Tibial nerve (tissue), 4 donors: ENCODE measurements around the gene OGFR.

ENCODE experiments used
- EP300 ChIP-seq, 2 donors: sonication (generic); formaldehyde crosslinking; IDR thresholded peaks; one replicate each; pipeline ENCODE4 v1.6.1; 2017; ENCODE audit warnings: antibody characterized with exemption in 2 of 2, mild to moderate bottlenecking in 1 of 2
- TF ChIP-seq, protein P1 (sequence below), 5 experiments: fragments of 200-600 bp in 3 of 5; fragments of 450-650 bp in 2 of 5; sonication (generic) in 3 of 5; IDR thresholded peaks; one replicate each; pipeline ENCODE4 v1.5.1; 2016 to 2019; ENCODE audit warnings: antibody characterized with exemption in 5 of 5, mild to moderate bottlenecking in 3 of 5, moderate library complexity in 2 of 5

DNA sequence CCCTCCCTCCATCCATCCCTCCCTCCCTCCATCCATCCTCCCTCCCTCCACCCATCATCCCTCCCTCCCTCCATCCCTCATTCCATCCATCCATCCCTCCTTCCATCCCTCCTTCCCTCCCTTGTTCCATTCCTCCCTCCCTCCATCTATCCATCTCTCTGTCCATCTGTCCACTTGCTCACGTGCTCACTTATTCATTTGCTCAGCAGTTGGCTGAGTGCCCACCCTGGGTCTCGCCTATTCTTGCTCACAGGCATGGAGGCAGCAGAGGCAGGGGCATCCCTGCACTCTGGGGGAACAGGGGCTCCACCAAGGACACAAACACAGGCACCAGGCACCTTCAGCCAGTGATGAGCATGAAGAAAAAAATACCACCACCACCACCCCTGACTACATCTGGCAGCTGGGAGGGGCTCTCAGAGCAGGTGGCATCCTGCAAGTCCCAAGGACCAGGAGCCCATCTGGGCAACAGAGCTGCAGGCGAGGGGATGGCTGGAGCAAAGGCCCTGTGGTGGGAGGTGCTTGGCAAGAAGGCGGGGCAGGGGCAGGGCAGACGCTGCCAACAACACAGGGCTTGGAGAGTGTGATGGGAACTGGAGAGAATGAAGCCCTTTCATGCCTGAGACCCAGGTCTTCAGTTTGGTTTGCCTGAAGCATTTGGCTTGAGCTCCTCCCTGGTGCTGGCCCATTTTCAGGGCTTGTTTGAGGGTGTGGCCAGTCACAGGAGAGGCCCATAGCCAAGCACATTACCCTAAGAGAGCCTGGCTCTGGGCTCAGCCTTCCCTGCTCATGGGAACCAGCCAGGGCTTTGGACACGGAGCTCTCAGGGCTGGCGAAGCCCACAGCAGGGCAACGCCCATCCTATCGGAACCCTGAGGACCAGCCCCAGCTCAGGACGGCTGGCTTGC is 48.6 kb upstream of the OGFR start:
- TF ChIP-seq EP300 (IDR thresholded peaks at IDR 0.05), result no peak
- TF ChIP-seq, protein P1, sequence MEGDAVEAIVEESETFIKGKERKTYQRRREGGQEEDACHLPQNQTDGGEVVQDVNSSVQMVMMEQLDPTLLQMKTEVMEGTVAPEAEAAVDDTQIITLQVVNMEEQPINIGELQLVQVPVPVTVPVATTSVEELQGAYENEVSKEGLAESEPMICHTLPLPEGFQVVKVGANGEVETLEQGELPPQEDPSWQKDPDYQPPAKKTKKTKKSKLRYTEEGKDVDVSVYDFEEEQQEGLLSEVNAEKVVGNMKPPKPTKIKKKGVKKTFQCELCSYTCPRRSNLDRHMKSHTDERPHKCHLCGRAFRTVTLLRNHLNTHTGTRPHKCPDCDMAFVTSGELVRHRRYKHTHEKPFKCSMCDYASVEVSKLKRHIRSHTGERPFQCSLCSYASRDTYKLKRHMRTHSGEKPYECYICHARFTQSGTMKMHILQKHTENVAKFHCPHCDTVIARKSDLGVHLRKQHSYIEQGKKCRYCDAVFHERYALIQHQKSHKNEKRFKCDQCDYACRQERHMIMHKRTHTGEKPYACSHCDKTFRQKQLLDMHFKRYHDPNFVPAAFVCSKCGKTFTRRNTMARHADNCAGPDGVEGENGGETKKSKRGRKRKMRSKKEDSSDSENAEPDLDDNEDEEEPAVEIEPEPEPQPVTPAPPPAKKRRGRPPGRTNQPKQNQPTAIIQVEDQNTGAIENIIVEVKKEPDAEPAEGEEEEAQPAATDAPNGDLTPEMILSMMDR (IDR thresholded peaks at IDR 0.05), result no peak
